Measurements from ENCODE around the gene CELF5.
"Not testable (repeated sequence)": the region's sequence is repeated elsewhere in the genome, so short reads cannot be mapped to it uniquely, and the experiment has no call there.

CELF5 gene

GRCh38 chr19:3322199-3322978 lies 97.9 kb downstream of the CELF5 start:
- DNase-seq (ENCODE audit: low read depth) = no peak

GRCh38 chr19:3323026-3323425 lies 98.6 kb downstream of the CELF5 start:
- DNase-seq (ENCODE audit: low read depth) = no peak

GRCh38 chr19:3323658-3324057 lies 99.2 kb downstream of the CELF5 start:
- DNase-seq (ENCODE audit: low read depth) = no peak

GRCh38 chr19:3324405-3324856 lies 100.0 kb downstream of the CELF5 start:
- DNase-seq (ENCODE audit: low read depth) = peak; percentile 62

GRCh38 chr19:3325451-3325850 lies 101.0 kb downstream of the CELF5 start:
- DNase-seq (ENCODE audit: low read depth) = no peak

GRCh38 chr19:3328743-3329142 lies 104.3 kb downstream of the CELF5 start:
- no peak for DNase-seq (ENCODE audit: low read depth)

- DNase-seq (ENCODE audit: low read depth) = no peak
Observed at GRCh38 chr19:3330047-3330446, 105.6 kb downstream of the CELF5 start.

GRCh38 chr19:3332232-3332631 lies 107.8 kb downstream of the CELF5 start:
- not testable (repeated sequence) for DNase-seq (ENCODE audit: low read depth)

- no peak for DNase-seq (ENCODE audit: low read depth)
Observed at GRCh38 chr19:3333020-3333583, 108.6 kb downstream of the CELF5 start.

- DNase-seq (ENCODE audit: low read depth) = no peak
Observed at GRCh38 chr19:3333662-3334061, 109.2 kb downstream of the CELF5 start.

- DNase-seq (ENCODE audit: low read depth) = not testable (repeated sequence)
Observed at GRCh38 chr19:3334749-3335430, 110.4 kb downstream of the CELF5 start.

- DNase-seq (ENCODE audit: low read depth) = no peak
Observed at GRCh38 chr19:3335431-3336350, 111.2 kb downstream of the CELF5 start.

GRCh38 chr19:3336351-3336679 lies 111.9 kb downstream of the CELF5 start:
- DNase-seq (ENCODE audit: low read depth) = no peak

GRCh38 chr19:3336680-3337523 lies 112.4 kb downstream of the CELF5 start:
- no peak for DNase-seq (ENCODE audit: low read depth)

- peak; percentile 52 for DNase-seq (ENCODE audit: low read depth)
Observed at GRCh38 chr19:3338541-3339181, 114.2 kb downstream of the CELF5 start.

GRCh38 chr19:3340340-3340739 lies 115.9 kb downstream of the CELF5 start:
- no peak for DNase-seq (ENCODE audit: low read depth)

- no peak for DNase-seq (ENCODE audit: low read depth)
Observed at GRCh38 chr19:3342246-3342645, 117.8 kb downstream of the CELF5 start.

- DNase-seq (ENCODE audit: low read depth) = not testable (repeated sequence)
Observed at GRCh38 chr19:3342962-3343361, 118.5 kb downstream of the CELF5 start.

- no peak for DNase-seq (ENCODE audit: low read depth)
Observed at GRCh38 chr19:3343619-3344502, 119.4 kb downstream of the CELF5 start.
